Gastroesophageal sphincter (tissue), 4 donors: ENCODE results near the gene FBLN1. TPM values are rescaled to one million over a fixed set of nuclear protein-coding genes. Genes with fewer than 3 reads are reported as not detected.

Experiments used
- ATAC-seq: fragments of 150-250 bp; one replicate; pipeline ENCODE4 v1.9.1; 2016; ENCODE audit warnings: mild to moderate bottlenecking, moderate library complexity
- H3K27ac ChIP-seq, 4 donors: fragments of 200-600 bp; sonication (generic) in 3 of 4; 1 replicate in 3 of 4; 2 replicates in 1 of 4; pipeline ENCODE4 v1.5.1; 2016 to 2019
- H3K27me3 ChIP-seq: fragments of 200-600 bp; sonication (generic); one replicate; pipeline ENCODE4 v1.5.1; 2019
- H3K36me3 ChIP-seq, 2 donors: fragments of 200-600 bp; sonication (generic); one replicate each; pipeline ENCODE4 v1.5.1; 2019; ENCODE audit warnings: control low read depth in 1 of 2
- H3K4me1 ChIP-seq, 3 donors: fragments of 200-600 bp; sonication (generic); 1 replicate in 2 of 3; 2 replicates in 1 of 3; pipeline ENCODE4 v1.5.1; 2016 to 2019; ENCODE audit warnings: control low read depth in 2 of 3
- H3K4me3 ChIP-seq, 2 donors: fragments of 200-600 bp; sonication (generic); one replicate each; pipeline ENCODE4 v1.5.1; 2019; ENCODE audit warnings: mild to moderate bottlenecking in 1 of 2, moderate library complexity in 1 of 2
- H3K9me3 ChIP-seq, 3 donors: fragments of 200-600 bp; sonication (generic); one replicate each; pipeline ENCODE4 v1.5.1; 2017 to 2019; ENCODE audit warnings: control low read depth in 2 of 3
- EP300 ChIP-seq: sonication (generic); formaldehyde crosslinking; IDR thresholded peaks from one replicate; pipeline ENCODE4 v1.6.1; 2017; ENCODE audit warnings: antibody characterized with exemption, mild to moderate bottlenecking
- POLR2A ChIP-seq, 2 donors: fragments of 450-650 bp; IDR thresholded peaks; one replicate each; pipeline ENCODE4 v1.6.1; 2017; ENCODE audit warnings: antibody characterized with exemption in 2 of 2, mild to moderate bottlenecking in 2 of 2, moderate library complexity in 1 of 2
- POLR2AphosphoS5 ChIP-seq: sonication (generic); formaldehyde crosslinking; IDR thresholded peaks from one replicate; pipeline ENCODE4 v1.6.1; 2017; ENCODE audit warnings: antibody characterized with exemption
- WGBS, 2 donors: methylation state at CpG; one replicate each; pipeline ENCODE4 v1.1.5; 2018; ENCODE audit warnings: low coverage in 1 of 2; 5-methylcytosine and 5-hydroxymethylcytosine counted together
- total RNA-seq, 4 donors: library from RNA; depleted of rRNA; stranded (reverse); fragments of >200 nt; gene quantifications; one replicate each; pipeline ENCODE4 v1.1.0, GENCODE V29; 2016
- TF ChIP-seq, protein P1 (sequence below), 4 experiments: fragments of 200-600 bp in 2 of 4; fragments of 450-650 bp in 2 of 4; sonication (generic) in 1 of 4; IDR thresholded peaks; one replicate each; pipeline ENCODE4 v1.5.1; 2017 to 2019; ENCODE audit warnings: antibody characterized with exemption in 4 of 4, mild to moderate bottlenecking in 2 of 4, moderate library complexity in 2 of 4

FBLN1 gene
- total RNA-seq, 4 donors from 2014 or later, result 241 to 597 (median 382) TPM

DNA sequence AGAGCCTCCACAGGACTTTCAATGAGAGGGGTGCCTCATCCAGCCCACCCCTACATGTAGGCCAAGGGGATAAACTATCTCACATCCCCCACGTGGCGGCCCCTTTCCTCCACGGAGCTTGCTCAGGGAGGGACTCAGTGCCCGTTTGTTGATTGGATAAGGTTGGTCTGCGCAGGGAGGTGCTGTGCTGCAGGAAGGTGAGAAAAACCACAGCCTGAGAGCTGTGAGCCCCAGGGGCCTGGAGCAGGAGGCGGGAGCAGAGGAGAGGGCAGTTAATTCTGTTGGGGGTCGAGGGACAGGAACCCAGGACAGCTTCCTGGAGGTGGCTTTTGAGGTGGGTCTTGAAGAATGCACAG is 137.0 kb downstream of the FBLN1 start:
- H3K9me3 ChIP-seq, result no peaks in the 10 kb centered on the region
- H3K4me3 ChIP-seq, result no peak overlapping the region
- no peak overlapping the region for H3K27ac ChIP-seq
- WGBS, 2 donors, result 30% methylated on average over 2 of the region's 7 CpGs; no CpG with 5 or more reads in 1 of the 2 donors
- no peak for ATAC-seq
- TF ChIP-seq, protein P1, sequence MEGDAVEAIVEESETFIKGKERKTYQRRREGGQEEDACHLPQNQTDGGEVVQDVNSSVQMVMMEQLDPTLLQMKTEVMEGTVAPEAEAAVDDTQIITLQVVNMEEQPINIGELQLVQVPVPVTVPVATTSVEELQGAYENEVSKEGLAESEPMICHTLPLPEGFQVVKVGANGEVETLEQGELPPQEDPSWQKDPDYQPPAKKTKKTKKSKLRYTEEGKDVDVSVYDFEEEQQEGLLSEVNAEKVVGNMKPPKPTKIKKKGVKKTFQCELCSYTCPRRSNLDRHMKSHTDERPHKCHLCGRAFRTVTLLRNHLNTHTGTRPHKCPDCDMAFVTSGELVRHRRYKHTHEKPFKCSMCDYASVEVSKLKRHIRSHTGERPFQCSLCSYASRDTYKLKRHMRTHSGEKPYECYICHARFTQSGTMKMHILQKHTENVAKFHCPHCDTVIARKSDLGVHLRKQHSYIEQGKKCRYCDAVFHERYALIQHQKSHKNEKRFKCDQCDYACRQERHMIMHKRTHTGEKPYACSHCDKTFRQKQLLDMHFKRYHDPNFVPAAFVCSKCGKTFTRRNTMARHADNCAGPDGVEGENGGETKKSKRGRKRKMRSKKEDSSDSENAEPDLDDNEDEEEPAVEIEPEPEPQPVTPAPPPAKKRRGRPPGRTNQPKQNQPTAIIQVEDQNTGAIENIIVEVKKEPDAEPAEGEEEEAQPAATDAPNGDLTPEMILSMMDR (IDR thresholded peaks at IDR 0.05), result no peak
- TF ChIP-seq EP300 (no peak), POLR2AphosphoS5 (no peak), POLR2A (IDR thresholded peaks at IDR 0.05) (no peak)
- H3K27me3 ChIP-seq, result peaks cover 54% of the 10 kb centered on the region
- H3K4me1 ChIP-seq, result no peaks in the 10 kb centered on the region
- H3K36me3 ChIP-seq, result no peaks in the 10 kb centered on the region

DNA sequence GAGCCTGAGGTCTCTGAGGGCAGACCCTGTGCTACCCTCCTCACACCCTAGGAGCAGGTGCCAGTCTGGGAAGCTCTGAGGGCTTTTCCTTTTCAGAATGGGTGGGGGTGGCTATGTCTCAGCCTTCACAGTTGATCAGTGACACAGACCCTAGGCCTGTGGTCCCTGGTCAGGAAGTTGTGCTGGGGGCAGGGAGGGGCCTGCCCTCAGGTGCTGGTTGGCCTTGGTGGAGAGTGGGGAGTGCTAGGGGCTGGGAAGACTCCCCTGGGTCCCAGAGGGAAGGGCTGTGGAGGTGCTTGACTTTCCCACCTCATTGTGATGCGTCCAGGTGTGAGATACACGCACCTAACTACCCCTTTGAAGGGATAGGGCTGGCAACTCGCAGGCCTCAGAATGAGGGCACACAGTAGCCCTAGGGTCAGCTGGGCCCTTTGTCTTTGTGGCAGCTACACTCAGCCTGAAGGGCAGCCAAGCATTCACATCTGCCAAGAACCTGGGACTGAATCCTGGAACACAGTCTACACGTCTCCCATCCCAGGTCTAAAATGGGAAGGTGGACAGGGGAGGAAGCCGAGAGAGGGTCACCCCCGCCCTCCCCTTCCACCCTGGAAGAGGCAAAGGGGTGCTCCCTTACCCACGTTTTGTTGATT is 137.7 kb downstream of the FBLN1 start:
- ATAC-seq, result no peak
- no peaks in the 10 kb centered on the region for H3K36me3 ChIP-seq
- H3K4me1 ChIP-seq, result peaks cover 0 to 3% (median 3%) of the 10 kb centered on the region in 3 donors
- 80% methylated on average over 2 of the region's 7 CpGs; no CpG with 5 or more reads in 1 of the 2 donors for WGBS, 2 donors
- no peak overlapping the region for H3K4me3 ChIP-seq
- H3K27me3 ChIP-seq, result peaks cover 61% of the 10 kb centered on the region
- TF ChIP-seq POLR2AphosphoS5 (no peak), POLR2A (IDR thresholded peaks at IDR 0.05) (no peak), EP300 (no peak)
- no peaks in the 10 kb centered on the region for H3K9me3 ChIP-seq
- H3K27ac ChIP-seq, result no peak overlapping the region

DNA sequence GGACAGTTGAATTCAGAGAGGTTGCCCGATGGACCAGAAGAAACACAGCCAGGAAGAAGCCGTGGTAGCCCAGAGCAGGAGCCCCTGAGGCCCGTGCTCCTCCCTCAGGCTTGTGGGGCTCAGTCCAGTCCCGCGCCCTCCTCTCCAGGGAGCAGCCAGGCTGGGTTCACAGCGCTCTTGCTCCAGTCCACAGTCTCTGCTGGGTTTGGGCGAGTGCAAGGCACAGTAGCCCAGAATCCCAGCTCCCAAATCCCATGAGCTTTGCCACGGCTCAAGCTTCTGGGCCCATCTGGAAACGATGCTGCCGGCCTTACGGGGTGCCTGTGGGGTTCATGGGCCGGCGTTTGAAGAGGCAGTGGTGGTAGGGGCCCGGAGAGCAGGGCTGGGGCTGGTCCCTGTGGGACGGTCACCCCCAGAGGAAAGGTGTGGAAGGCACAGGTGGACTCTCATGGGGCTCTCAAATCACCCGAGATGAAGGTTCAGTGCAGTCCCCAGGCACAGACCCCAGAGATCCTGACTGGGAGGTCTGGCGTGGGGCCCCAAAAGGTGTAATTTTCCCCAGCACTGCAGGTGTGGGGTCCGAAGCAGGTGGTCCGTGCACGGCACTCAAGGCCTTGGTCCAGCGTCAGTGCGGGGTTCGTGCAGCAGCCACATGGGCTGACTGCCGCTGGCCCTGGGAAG is 138.4 kb downstream of the FBLN1 start:
- Histone ChIP-seq H3K36me3 (no peaks in the 10 kb centered on the region), H3K27me3 (peaks cover 68% of the 10 kb centered on the region), H3K27ac (no peak overlapping the region), H3K4me3 (no peak overlapping the region), H3K9me3 (no peaks in the 10 kb centered on the region), H3K4me1 (peaks cover 0 to 10% (median 4%) of the 10 kb centered on the region in 3 donors)
- WGBS, 2 donors, result 82% methylated on average over 2 of the region's 24 CpGs; no CpG with 5 or more reads in 1 of the 2 donors
- no peak for TF ChIP-seq POLR2AphosphoS5
- TF ChIP-seq, protein P1 (IDR thresholded peaks at IDR 0.05), result no peak
- no peak for ATAC-seq

DNA sequence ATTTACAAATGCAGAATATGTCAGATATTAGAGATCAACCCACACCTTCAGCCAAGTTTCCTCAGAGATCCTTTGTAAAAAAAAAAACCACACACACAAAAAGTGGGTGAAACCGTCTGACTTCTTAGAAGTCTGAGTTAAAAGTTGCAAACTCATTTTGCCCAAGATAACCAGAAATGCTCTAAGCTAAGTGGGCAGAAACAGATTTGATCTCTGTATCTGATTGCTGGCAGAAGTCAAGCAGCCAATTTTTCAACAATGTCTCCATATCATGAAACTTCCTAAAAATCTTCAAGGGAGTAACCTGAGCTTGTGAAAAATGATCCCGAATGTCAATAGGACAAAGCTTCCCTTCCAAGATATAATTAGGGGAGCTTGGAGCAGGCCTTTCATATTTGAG is 140.3 kb downstream of the FBLN1 start:
- Histone ChIP-seq H3K9me3 (no peaks in the 10 kb centered on the region), H3K36me3 (no peaks in the 10 kb centered on the region), H3K4me1 (peaks cover 0 to 11% (median 4%) of the 10 kb centered on the region in 3 donors), H3K27ac (no peak overlapping the region), H3K4me3 (no peak overlapping the region), H3K27me3 (peaks cover 65% of the 10 kb centered on the region)
- WGBS, 2 donors, result 29 to 53% methylated on average over 2 of the region's 2 CpGs
- ATAC-seq, result no peak
- TF ChIP-seq EP300 (no peak), POLR2A (IDR thresholded peaks at IDR 0.05) (no peak), POLR2AphosphoS5 (no peak)
- TF ChIP-seq, protein P1 (IDR thresholded peaks at IDR 0.05), result no peak

DNA sequence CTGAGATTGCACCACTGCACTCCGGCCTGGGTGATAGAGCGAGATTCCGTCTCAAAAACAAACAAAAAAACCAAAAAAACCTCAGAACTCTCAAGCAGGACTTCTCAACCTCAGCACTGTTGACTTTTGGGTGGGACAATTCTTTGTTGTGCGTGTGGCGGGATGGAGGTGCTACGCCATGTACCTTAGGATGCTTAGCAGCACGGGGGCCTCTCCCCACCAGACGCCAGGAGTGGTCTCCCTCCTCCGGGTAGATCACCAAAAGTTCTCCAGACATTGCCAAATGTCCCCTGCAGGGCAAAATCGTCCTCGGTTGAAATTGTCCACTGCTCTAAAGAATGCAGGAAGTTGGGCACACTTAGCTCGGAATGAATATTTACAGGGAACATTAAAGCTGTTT is 142.0 kb downstream of the FBLN1 start:
- TF ChIP-seq POLR2AphosphoS5, result no peak
- TF ChIP-seq, protein P1 (IDR thresholded peaks at IDR 0.05), result no peak
- no peak for TF ChIP-seq POLR2A (IDR thresholded peaks at IDR 0.05)
- TF ChIP-seq EP300, result no peak
- Histone ChIP-seq H3K4me1 (peaks cover 0 to 11% (median 4%) of the 10 kb centered on the region in 3 donors), H3K36me3 (no peaks in the 10 kb centered on the region), H3K27ac (no peak overlapping the region), H3K4me3 (no peak overlapping the region), H3K27me3 (peaks cover 59% of the 10 kb centered on the region), H3K9me3 (no peaks in the 10 kb centered on the region)
- no peak for ATAC-seq
- 80 to 89% methylated on average over 9 to 12 of the region's 12 CpGs for WGBS, 2 donors
